ENCODE results near the gene MCTP1.

DNA sequence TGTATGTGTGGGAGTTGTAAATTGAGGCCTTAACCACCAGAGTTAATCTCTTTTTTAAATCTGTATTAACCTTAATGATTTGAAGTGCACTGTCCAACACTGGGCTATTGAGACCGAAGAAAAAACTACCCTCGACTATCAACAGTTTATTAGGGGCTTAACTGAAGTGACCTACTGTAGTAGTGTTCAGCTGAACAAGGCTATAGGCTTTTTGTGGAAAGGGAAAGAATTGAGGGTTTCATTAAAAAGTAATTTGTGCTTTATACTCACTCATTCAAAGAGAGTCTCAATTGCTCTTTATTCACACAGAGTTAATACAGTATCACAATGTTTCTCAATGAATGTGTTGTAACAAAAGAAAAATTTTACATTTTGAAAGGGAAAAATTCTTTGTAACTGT, 399.0 kb downstream of the MCTP1 start:
- TF ChIP-seq BHLHE40 (IDR thresholded peaks at IDR 0.05; ENCODE audit: borderline replicate concordance) (no peak), FOXK2 (IDR thresholded peaks at IDR 0.05) (no peak), ELF4 (IDR thresholded peaks at IDR 0.05) (no peak), ARNT (IDR thresholded peaks at IDR 0.05) (no peak), SUZ12 (IDR thresholded peaks at IDR 0.05) (no peak), HDGF (IDR thresholded peaks at IDR 0.05; ENCODE audit: borderline replicate concordance) (no peak), L3MBTL2 (conservative IDR thresholded peaks at IDR 0.05) (no peak), SP1 (IDR thresholded peaks at IDR 0.05) (no peak), CTBP1 (IDR thresholded peaks at IDR 0.05; ENCODE audit: borderline replicate concordance) (no peak), NFRKB (IDR thresholded peaks at IDR 0.05) (no peak), FOXM1 (IDR thresholded peaks at IDR 0.05; ENCODE audit: borderline replicate concordance) (no peak), FOXA1 (IDR thresholded peaks at IDR 0.05) (no peak)
- TF ChIP-seq, protein P1, sequence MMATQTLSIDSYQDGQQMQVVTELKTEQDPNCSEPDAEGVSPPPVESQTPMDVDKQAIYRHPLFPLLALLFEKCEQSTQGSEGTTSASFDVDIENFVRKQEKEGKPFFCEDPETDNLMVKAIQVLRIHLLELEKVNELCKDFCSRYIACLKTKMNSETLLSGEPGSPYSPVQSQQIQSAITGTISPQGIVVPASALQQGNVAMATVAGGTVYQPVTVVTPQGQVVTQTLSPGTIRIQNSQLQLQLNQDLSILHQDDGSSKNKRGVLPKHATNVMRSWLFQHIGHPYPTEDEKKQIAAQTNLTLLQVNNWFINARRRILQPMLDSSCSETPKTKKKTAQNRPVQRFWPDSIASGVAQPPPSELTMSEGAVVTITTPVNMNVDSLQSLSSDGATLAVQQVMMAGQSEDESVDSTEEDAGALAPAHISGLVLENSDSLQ (IDR thresholded peaks at IDR 0.05): no peak
